GM12892 (cell line): ENCODE results near the gene PCDHGC3.

Source experiments
- POLR2A ChIP-seq: IDR thresholded peaks from 2 replicates; pipeline ENCODE4 v1.6.1; 2011; ENCODE audit warnings: low read depth, low read length, control low read depth
- POLR2AphosphoS5 ChIP-seq: IDR thresholded peaks from 2 replicates; pipeline ENCODE4 v1.6.1; 2011; ENCODE audit warnings: low read depth, low read length, control low read depth
- TAF1 ChIP-seq: IDR thresholded peaks from 2 replicates; pipeline ENCODE4 v1.6.1; 2011; ENCODE audit warnings: low read depth, mild to moderate bottlenecking, control low read depth, low read length, borderline replicate concordance

DNA sequence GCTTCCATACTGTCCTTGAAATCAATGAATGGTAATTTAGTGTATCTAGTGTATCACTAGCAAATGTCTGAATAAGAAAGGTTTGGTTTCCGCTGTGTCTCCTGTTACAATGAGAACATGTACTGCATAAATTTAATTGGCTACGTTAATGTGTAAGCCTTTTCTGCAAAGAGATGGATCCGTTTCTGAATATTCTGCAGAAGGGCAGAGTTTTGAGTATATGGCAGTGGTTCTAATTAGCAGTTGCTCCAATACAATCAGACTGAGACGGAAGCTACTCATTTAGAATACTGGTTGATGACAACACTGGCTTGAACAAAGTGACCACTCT lies 8.5 kb downstream of the PCDHGC3 start:
- TF ChIP-seq POLR2AphosphoS5 = no peak
- TF ChIP-seq POLR2A = no peak
- TF ChIP-seq TAF1 = no peak
